GM12801 (cell line): ENCODE data around the gene SERGEF.

ENCODE experiments used
- TF ChIP-seq, protein P1 (sequence below): IDR thresholded peaks from one replicate; pipeline ENCODE4 v1.5.1; 2011; ENCODE audit warnings: control low read depth; ENCODE audit not compliant: insufficient read length; ENCODE audit errors: extremely low read depth

SERGEF gene

DNA sequence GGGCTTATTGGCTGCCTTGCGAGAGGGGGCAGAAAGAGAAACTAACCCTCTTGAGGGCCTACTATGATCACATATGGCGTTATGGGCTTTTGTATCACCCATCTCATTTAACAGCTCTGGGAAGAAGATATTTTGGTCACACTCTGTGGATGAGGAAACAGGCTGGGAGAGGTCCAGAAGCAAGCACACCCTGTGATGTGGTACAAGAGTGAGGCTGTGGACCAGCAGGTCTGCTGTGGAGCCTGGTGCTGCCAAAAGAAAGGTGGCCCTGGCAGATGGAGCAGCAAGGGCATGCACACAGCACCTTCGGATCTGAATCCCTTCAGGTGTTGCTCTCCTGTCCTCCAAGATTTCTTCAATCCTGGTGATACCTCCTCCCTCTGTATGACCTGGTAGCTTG, 214.1 kb downstream of the SERGEF start:
- TF ChIP-seq, protein P1, sequence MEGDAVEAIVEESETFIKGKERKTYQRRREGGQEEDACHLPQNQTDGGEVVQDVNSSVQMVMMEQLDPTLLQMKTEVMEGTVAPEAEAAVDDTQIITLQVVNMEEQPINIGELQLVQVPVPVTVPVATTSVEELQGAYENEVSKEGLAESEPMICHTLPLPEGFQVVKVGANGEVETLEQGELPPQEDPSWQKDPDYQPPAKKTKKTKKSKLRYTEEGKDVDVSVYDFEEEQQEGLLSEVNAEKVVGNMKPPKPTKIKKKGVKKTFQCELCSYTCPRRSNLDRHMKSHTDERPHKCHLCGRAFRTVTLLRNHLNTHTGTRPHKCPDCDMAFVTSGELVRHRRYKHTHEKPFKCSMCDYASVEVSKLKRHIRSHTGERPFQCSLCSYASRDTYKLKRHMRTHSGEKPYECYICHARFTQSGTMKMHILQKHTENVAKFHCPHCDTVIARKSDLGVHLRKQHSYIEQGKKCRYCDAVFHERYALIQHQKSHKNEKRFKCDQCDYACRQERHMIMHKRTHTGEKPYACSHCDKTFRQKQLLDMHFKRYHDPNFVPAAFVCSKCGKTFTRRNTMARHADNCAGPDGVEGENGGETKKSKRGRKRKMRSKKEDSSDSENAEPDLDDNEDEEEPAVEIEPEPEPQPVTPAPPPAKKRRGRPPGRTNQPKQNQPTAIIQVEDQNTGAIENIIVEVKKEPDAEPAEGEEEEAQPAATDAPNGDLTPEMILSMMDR: no peak

DNA sequence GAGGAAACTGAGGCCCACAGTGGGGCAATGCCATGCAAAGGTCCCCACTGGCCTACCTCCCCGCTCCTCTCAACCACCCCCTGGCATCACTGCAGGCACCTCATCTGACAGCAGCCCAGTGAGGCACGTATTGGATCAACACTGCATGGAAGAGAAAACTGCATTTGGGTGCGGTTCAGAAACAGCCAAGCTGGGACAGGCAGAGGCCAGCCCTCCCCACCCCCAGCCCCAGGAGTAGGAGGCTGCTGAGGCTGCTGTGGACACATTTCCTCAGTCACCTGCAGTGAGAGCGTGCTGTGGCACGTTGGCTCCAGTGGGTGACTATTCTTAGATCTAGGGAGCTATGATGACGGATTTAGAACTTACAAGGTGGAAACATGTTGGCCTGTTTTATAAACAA, 214.6 kb downstream of the SERGEF start:
- TF ChIP-seq, protein P1: no peak

DNA sequence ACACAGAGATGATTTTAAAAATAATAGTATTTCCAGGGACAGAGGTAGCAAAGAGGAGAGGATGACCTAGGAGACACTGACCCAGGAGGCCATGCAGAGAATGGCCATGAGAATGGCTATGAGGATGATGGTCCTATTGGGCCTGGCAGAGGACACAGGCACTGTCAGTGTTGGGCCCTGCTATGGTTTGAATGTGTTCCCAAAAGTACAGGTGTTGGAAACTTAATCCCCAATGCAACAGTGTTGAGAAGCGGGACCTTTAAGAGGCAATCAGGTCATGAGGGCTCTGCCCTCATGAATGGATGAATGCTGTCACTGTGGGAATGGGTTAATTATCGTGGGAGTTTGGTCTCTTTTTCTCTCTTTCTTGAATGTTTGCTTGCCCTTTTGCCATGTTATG, 216.7 kb downstream of the SERGEF start:
- TF ChIP-seq, protein P1: no peak

DNA sequence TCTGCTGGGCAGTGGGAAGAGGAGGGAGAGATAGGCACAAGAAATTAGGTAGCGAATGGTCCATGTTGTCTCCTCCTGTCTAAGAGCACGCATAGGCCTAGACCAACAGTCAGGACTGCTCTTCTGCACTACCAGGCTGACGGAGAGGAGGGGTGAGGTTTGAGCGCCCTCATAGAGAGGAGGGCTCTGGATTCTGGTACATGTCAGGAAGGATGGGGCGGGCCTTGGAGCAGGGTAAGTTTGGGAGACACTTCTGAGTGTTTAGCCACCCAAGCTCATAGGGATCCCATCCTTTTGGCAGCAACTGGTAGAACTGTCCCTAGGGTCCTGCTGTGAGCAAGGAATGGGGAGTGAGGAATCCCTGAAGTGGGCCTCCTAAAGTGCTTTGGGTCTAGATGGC, 217.9 kb downstream of the SERGEF start:
- TF ChIP-seq, protein P1: no peak

DNA sequence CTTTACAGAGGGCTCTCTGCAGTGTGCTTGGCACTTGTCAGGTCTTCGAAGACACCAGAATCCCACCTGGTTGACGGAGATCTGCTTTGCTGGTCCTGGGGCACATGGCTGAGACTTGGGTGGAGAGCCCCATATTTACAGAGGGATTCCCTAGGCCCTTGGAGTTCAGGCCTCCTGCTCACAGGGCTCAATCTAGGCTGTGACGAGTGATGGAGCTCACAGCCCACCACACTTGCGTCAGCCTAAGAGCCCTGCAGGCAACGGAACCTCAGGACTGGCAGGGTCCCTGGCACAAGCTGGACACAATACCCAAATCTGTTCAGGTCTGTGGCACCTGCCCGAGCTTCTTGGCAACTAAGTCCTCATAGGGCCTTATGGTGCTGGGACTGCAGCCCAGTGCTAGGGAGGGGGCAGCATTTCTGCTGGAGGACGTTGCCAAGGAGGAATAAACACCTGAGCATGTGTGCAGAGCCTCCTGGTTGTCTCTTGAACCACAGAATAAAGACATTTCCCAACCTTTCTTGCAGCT, 219.1 kb downstream of the SERGEF start:
- TF ChIP-seq, protein P1: no peak

DNA sequence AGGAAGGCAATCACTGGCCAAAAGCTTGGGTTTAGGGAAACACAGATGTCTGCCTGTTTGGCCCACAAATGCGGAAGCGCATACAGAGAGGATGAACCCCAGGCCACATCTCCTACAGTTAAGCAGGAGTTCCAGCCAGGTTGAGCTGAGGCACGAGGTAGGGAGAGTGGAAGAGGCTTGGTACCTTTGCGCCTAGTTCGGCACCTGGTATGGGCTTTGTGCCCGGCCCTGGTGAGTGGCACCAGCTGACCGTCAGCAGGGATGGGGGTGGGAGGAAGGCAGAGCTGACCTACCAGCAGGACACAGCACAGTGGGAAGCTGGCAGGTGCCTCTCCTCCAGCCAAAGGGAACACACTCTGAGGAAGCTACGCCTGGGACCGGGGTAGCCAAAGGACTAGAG, 220.7 kb downstream of the SERGEF start:
- TF ChIP-seq, protein P1: no peak

DNA sequence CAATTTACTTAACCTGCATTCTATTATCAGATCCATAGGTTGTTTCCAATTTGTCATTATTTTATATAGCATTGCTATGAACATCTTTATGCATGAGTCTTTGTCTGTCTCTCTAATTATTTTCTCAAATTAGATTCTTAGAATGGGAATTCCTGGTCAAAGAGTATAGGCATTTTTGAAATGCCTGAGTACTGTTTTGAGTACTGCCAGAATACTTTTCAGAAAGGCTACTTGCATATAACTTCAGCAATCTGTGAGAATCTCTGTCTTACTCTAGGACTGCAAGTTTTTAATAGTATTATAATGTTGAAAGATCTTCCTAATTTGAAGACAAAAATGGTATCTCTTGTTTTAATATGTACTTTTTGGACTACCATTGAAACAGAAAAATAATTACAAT, 221.7 kb downstream of the SERGEF start:
- TF ChIP-seq, protein P1: no peak

DNA sequence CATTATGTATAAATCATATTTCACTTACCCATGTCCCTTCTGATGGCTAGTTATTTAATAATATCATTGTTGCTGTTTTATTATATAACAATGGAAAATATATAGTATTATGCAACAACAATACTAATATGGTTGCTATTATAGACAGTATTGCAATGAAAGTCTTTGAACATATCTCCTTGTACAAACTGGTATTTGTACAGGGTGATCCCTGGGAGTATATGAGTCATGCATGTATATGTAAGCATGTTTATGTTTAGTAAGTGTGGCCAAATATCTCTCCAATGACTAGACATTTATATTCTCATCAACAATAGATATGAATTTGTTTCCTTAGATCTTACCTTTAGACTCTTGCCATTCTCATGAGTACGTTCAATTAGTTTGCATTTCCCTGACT, 222.4 kb downstream of the SERGEF start:
- TF ChIP-seq, protein P1: no peak
